HCT116 (cell line): ENCODE results near the gene ANKRD26. TPM values are rescaled to one million over a fixed set of nuclear protein-coding genes. Genes with fewer than 3 reads are reported as not detected.

Experiments used
- ATAC-seq: fragments of 200-7000 bp; cut with Tn5 transposase; 2 replicates; pipeline ENCODE4 v1.9.1; 2020; ENCODE audit warnings: mild to moderate bottlenecking, moderate library complexity
- BruUV-seq: library from RNA; stranded (reverse); fragments of 400-500 nt; replicated peaks from 2 replicates; lab custom pipeline; 2021; lab: Mats Ljungman, UMichigan
- CTCF ChIA-PET: fragments of 300-600 bp; sonication (Branson Sonifier 250); formaldehyde crosslinking; loops from one replicate; lab custom pipeline; 2021; ENCODE audit warnings: antibody characterized with exemption; lab: Charles Lee
- POLR2A ChIA-PET: fragments of 300-600, 350-600 bp; sonication (Branson Sonifier 250); formaldehyde crosslinking; loops from one replicate; lab custom pipeline; 2021; ENCODE audit warnings: antibody characterized with exemption; lab: Charles Lee
- RAD21 ChIA-PET, 2 experiments: fragments of 300-600 bp; sonication (Branson Sonifier 250); formaldehyde crosslinking; loops; one replicate each; lab custom pipeline; 2023; ENCODE audit warnings: low total read pairs in 2 of 2; ENCODE audit not compliant: uncharacterized antibody in 2 of 2, unreplicated experiment in 2 of 2, low non-redundant PET in 1 of 2; lab: Charles Lee
- DNase-seq: peaks from one replicate; pipeline ENCODE4 v3.0.0-alpha.2; 2010; ENCODE audit warnings: low read depth, low spot score
- H2AFZ ChIP-seq: fragments of 200-600 bp; shearing (Covaris generic), sonication (generic); 2 replicates; pipeline ENCODE4 v1.6.1; 2017; ENCODE audit warnings: low read depth, mixed run types, mixed read lengths, antibody characterized with exemption, low read length; ENCODE audit not compliant: poor library complexity, severe bottlenecking
- H3K27ac ChIP-seq: 2 replicates; pipeline ENCODE4 v1.5.1; 2012; ENCODE audit warnings: low read depth, low read length
- H3K27me3 ChIP-seq: fragments of 200-600 bp; sonication (generic); 2 replicates; pipeline ENCODE4 v1.6.1; 2016; ENCODE audit warnings: mixed run types, low read length, mixed read lengths; ENCODE audit not compliant: insufficient read depth
- H3K36me3 ChIP-seq, 2 experiments: fragments of 200-500 bp in 1 of 2; fragments of 200-600 bp in 1 of 2; sonication (Bioruptor generic) in 1 of 2; sonication (generic) in 1 of 2; 2 replicates each; pipeline versions ENCODE4 v1.5.1 to v1.6.1; 2014 to 2016; ENCODE audit warnings: low read length in 2 of 2, inconsistent platforms in 1 of 2, mixed read lengths in 1 of 2, mixed run types in 1 of 2; ENCODE audit not compliant: insufficient read depth in 2 of 2, control insufficient read depth in 1 of 2
- H3K4me1 ChIP-seq, 2 experiments: fragments of 200-600 bp in 1 of 2; sonication (generic) in 1 of 2; 2 replicates each; pipeline versions ENCODE4 v1.5.1 to v1.6.1; 2012 to 2017; ENCODE audit warnings: low read length in 2 of 2, inconsistent platforms in 1 of 2, mild to moderate bottlenecking in 1 of 2, mixed read lengths in 1 of 2, mixed run types in 1 of 2, moderate library complexity in 1 of 2; ENCODE audit not compliant: insufficient read depth in 2 of 2, control insufficient read depth in 1 of 2
- H3K4me2 ChIP-seq: fragments of 200-600 bp; sonication (generic); 2 replicates; pipeline ENCODE4 v1.6.1; 2017; ENCODE audit warnings: mixed run types, low read length, mixed read lengths
- H3K4me3 ChIP-seq, 2 experiments: fragments of 200-600 bp in 1 of 2; sonication (generic) in 1 of 2; replicated peaks in 1 of 2; 2 replicates each; pipeline ENCODE4 v1.5.1; 2011 to 2016; ENCODE audit warnings: low read length in 2 of 2, control low read depth in 1 of 2, low read depth in 1 of 2, mild to moderate bottlenecking in 1 of 2, mixed read lengths in 1 of 2, mixed run types in 1 of 2
- H3K79me2 ChIP-seq: fragments of 200-600 bp; sonication (generic); 2 replicates; pipeline ENCODE4 v1.6.1; 2017; ENCODE audit warnings: mild to moderate bottlenecking, mixed run types, low read length, moderate library complexity, mixed read lengths; ENCODE audit not compliant: insufficient read depth
- H3K9ac ChIP-seq: fragments of 200-600 bp; sonication (generic); 2 replicates; pipeline ENCODE4 v1.6.1; 2016; ENCODE audit warnings: low read length, mixed read lengths
- H3K9me2 ChIP-seq: fragments of 200-600 bp; sonication (generic), shearing (Covaris generic); 2 replicates; pipeline ENCODE4 v1.6.1; 2017; ENCODE audit warnings: mixed run types, mild to moderate bottlenecking, moderate library complexity; ENCODE audit not compliant: insufficient read depth
- H3K9me3 ChIP-seq, 2 experiments: fragments of 200-500 bp in 1 of 2; fragments of 200-600 bp in 1 of 2; sonication (Bioruptor generic) in 1 of 2; sonication (generic) in 1 of 2; 2 replicates each; pipeline ENCODE4 v1.6.1; 2014 to 2017; ENCODE audit warnings: low read length in 2 of 2, mixed read lengths in 2 of 2, inconsistent platforms in 1 of 2, low read depth in 1 of 2, mild to moderate bottlenecking in 1 of 2, mixed run types in 1 of 2, moderate library complexity in 1 of 2; ENCODE audit not compliant: control insufficient read depth in 1 of 2, insufficient read depth in 1 of 2
- H4K20me1 ChIP-seq: fragments of 200-600 bp; sonication (generic), shearing (Covaris generic); 2 replicates; pipeline ENCODE4 v1.6.1; 2017; ENCODE audit warnings: mixed run types, mild to moderate bottlenecking, moderate library complexity; ENCODE audit not compliant: insufficient read depth
- CBX3 ChIP-seq: IDR thresholded peaks from 2 replicates; pipeline ENCODE4 v1.6.1; 2012; ENCODE audit warnings: low read depth
- CEBPB ChIP-seq: IDR thresholded peaks from 2 replicates; pipeline ENCODE4 v1.6.1; 2012; ENCODE audit warnings: low read depth
- EGR1 ChIP-seq: IDR thresholded peaks from 2 replicates; pipeline ENCODE4 v1.6.1; 2012; ENCODE audit warnings: low read depth
- ELF1 ChIP-seq: IDR thresholded peaks from 2 replicates; pipeline ENCODE4 v1.6.1; 2012; ENCODE audit warnings: low read depth, borderline replicate concordance
- EZH2 ChIP-seq: fragments of 200-600 bp; sonication (generic); IDR thresholded peaks from 2 replicates; pipeline ENCODE4 v1.6.1; 2017; ENCODE audit warnings: antibody characterized with exemption, mixed run types
- EZH2phosphoT487 ChIP-seq: fragments of 200-600 bp; IDR thresholded peaks from 2 replicates; pipeline ENCODE4 v1.6.1; 2018; ENCODE audit warnings: antibody characterized with exemption, borderline replicate concordance
- JUND ChIP-seq: IDR thresholded peaks from 2 replicates; pipeline ENCODE4 v1.6.1; 2012
- MAX ChIP-seq: IDR thresholded peaks from 2 replicates; pipeline ENCODE4 v1.6.1; 2012
- POLR2A ChIP-seq: IDR thresholded peaks from 2 replicates; pipeline ENCODE4 v1.7.0; 2011; ENCODE audit warnings: borderline replicate concordance; ENCODE audit not compliant: insufficient read depth, insufficient read length; ENCODE audit errors: extremely low read depth
- POLR2AphosphoS5 ChIP-seq: IDR thresholded peaks from 2 replicates; pipeline ENCODE4 v1.6.1; 2011; ENCODE audit warnings: mild to moderate bottlenecking, low read depth, low read length, moderate library complexity
- RAD21 ChIP-seq: IDR thresholded peaks from 2 replicates; pipeline ENCODE4 v1.6.1; 2012; ENCODE audit warnings: low read depth, mild to moderate bottlenecking
- REST ChIP-seq: IDR thresholded peaks from 2 replicates; pipeline ENCODE4 v1.6.1; 2012; ENCODE audit warnings: low read depth
- SIN3A ChIP-seq: IDR thresholded peaks from 2 replicates; pipeline ENCODE4 v1.6.1; 2012; ENCODE audit warnings: low read depth
- SRF ChIP-seq: IDR thresholded peaks from 2 replicates; pipeline ENCODE4 v1.6.1; 2012; ENCODE audit warnings: low read depth
- TCF7L2 ChIP-seq: IDR thresholded peaks from 2 replicates; pipeline ENCODE4 v1.7.0; 2011; ENCODE audit warnings: borderline replicate concordance, inconsistent platforms; ENCODE audit not compliant: insufficient read depth, insufficient read length; ENCODE audit errors: extremely low read depth
- YY1 ChIP-seq: IDR thresholded peaks from 2 replicates; pipeline ENCODE4 v1.6.1; 2011; ENCODE audit warnings: low read length, low read depth, moderate library complexity, mild to moderate bottlenecking; ENCODE audit not compliant: insufficient replicate concordance; ENCODE audit errors: extremely low read depth
- ZFX ChIP-seq: fragments of 450-650 bp; IDR thresholded peaks from 2 replicates; pipeline ENCODE4 v1.6.1; 2017
- ZNF274 ChIP-seq: fragments of 200-500 bp; sonication (Bioruptor generic); IDR thresholded peaks from 2 replicates; pipeline ENCODE4 v1.6.1; 2014; ENCODE audit warnings: mild to moderate bottlenecking, low read depth, low read length, inconsistent platforms
- intact Hi-C: fragments of 100-400 bp; cut with micrococcal nuclease; formaldehyde crosslinking; loops from 2 replicates; pipeline ENCODE4 v1.10.0; 2022
- total RNA-seq: library from RNA; stranded (reverse); gene quantifications from one replicate; pipeline ENCODE4 v1.2.1, GENCODE V29; 2021; ENCODE audit not compliant: unreplicated experiment
- TF ChIP-seq, protein P1 (sequence below), 3 experiments: fragments of 200-600 bp in 1 of 3; sonication (generic) in 1 of 3; IDR thresholded peaks in 2 of 3; conservative IDR thresholded peaks in 1 of 3; 2 replicates each; pipeline ENCODE4 v1.5.1; 2012 to 2017; ENCODE audit warnings: low read depth in 2 of 3, low read length in 2 of 3, antibody characterized with exemption in 1 of 3, borderline replicate concordance in 1 of 3, control low read depth in 1 of 3, mild to moderate bottlenecking in 1 of 3, mixed read lengths in 1 of 3, mixed run types in 1 of 3, moderate library complexity in 1 of 3; ENCODE audit not compliant: insufficient read depth in 1 of 3

ANKRD26 gene
- total RNA-seq, 1 experiment from 2014 or later: 5.5 TPM

GRCh38 chr10:27138277-27138676 is 38.0 kb upstream of the ANKRD26 start:
- intact Hi-C loops: no loop called here
- H3K27me3 ChIP-seq: no peaks in the 10 kb centered on the region
- H3K4me2 ChIP-seq: no peak overlapping the region
- no peaks in the 10 kb centered on the region for H3K9me3 ChIP-seq
- BruUV-seq: no TSS peak
- H3K36me3 ChIP-seq: peaks cover 31 to 40% of the 10 kb centered on the region in 2 experiments
- DNase-seq (no peak), ATAC-seq (no peak)
- RAD21 ChIA-PET: no interaction called here
- H2AFZ ChIP-seq: no peak overlapping the region
- TF ChIP-seq EZH2phosphoT487 (no peak), EGR1 (no peak), RAD21 (no peak), EZH2 (no peak), JUND (no peak), CBX3 (no peak), ELF1 (no peak), TCF7L2 (no peak), SIN3A (no peak), ZFX (no peak), REST (no peak), MAX (no peak), YY1 (no peak), ZNF274 (no peak), SRF (no peak), CEBPB (no peak), POLR2A (no peak), POLR2AphosphoS5 (no peak)
- TF ChIP-seq, protein P1, sequence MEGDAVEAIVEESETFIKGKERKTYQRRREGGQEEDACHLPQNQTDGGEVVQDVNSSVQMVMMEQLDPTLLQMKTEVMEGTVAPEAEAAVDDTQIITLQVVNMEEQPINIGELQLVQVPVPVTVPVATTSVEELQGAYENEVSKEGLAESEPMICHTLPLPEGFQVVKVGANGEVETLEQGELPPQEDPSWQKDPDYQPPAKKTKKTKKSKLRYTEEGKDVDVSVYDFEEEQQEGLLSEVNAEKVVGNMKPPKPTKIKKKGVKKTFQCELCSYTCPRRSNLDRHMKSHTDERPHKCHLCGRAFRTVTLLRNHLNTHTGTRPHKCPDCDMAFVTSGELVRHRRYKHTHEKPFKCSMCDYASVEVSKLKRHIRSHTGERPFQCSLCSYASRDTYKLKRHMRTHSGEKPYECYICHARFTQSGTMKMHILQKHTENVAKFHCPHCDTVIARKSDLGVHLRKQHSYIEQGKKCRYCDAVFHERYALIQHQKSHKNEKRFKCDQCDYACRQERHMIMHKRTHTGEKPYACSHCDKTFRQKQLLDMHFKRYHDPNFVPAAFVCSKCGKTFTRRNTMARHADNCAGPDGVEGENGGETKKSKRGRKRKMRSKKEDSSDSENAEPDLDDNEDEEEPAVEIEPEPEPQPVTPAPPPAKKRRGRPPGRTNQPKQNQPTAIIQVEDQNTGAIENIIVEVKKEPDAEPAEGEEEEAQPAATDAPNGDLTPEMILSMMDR (IDR thresholded peaks at IDR 0.05 in 2 of 3, conservative IDR thresholded peaks at IDR 0.05 in 1 of 3; ENCODE audit: borderline replicate concordance in 1 of 3, insufficient read depth in 1 of 3, low read depth in 2 of 3, low read length in 2 of 3): no peak
- H3K27ac ChIP-seq: no peak overlapping the region
- H3K4me3 ChIP-seq: no peak overlapping the region
- peaks cover 64% of the 10 kb centered on the region for H3K79me2 ChIP-seq
- no peaks in the 10 kb centered on the region for H3K9me2 ChIP-seq
- H3K9ac ChIP-seq: no peak overlapping the region
- no peaks in the 10 kb centered on the region for H3K4me1 ChIP-seq
- CTCF ChIA-PET: no interaction called here
- 0 out of 2 replicates have a peak, but pooled peaks cover 5% of the 10 kb centered on the region for H4K20me1 ChIP-seq
- POLR2A ChIA-PET: no interaction called here
